ENCODE measurements around the gene MBNL2. TPM values are rescaled to one million over a fixed set of nuclear protein-coding genes. Genes with fewer than 3 reads are reported as not detected.

MBNL2 gene
- total RNA-seq, 1 experiment from 2014 or later = 0.85 TPM

DNA sequence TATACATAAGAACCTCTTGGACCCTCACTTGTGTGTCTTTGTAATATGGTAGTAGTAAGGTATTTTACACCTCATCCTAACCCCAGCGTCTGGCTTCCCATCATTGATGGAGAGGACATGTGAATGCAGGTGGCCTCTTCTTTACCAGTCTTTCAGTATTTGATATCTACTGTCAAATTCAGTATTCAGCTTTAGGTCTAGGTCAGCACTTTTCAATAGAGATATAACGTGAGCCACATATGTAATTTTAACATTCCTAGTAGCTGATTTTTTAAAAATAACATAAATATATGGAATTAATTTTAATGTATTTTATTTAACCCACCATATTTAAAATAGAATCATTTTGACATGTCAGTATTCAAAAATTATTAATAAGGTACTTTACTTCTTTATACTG lies 214.7 kb downstream of the MBNL2 start (continued):
- TF ChIP-seq, protein P1, sequence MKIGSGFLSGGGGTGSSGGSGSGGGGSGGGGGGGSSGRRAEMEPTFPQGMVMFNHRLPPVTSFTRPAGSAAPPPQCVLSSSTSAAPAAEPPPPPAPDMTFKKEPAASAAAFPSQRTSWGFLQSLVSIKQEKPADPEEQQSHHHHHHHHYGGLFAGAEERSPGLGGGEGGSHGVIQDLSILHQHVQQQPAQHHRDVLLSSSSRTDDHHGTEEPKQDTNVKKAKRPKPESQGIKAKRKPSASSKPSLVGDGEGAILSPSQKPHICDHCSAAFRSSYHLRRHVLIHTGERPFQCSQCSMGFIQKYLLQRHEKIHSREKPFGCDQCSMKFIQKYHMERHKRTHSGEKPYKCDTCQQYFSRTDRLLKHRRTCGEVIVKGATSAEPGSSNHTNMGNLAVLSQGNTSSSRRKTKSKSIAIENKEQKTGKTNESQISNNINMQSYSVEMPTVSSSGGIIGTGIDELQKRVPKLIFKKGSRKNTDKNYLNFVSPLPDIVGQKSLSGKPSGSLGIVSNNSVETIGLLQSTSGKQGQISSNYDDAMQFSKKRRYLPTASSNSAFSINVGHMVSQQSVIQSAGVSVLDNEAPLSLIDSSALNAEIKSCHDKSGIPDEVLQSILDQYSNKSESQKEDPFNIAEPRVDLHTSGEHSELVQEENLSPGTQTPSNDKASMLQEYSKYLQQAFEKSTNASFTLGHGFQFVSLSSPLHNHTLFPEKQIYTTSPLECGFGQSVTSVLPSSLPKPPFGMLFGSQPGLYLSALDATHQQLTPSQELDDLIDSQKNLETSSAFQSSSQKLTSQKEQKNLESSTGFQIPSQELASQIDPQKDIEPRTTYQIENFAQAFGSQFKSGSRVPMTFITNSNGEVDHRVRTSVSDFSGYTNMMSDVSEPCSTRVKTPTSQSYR (CRISPR knock-in tag; IDR thresholded peaks at IDR 0.05) = no peak
- no peak for TF ChIP-seq SMAD4 (CRISPR knock-in tag; IDR thresholded peaks at IDR 0.05)
- TF ChIP-seq, protein P2, sequence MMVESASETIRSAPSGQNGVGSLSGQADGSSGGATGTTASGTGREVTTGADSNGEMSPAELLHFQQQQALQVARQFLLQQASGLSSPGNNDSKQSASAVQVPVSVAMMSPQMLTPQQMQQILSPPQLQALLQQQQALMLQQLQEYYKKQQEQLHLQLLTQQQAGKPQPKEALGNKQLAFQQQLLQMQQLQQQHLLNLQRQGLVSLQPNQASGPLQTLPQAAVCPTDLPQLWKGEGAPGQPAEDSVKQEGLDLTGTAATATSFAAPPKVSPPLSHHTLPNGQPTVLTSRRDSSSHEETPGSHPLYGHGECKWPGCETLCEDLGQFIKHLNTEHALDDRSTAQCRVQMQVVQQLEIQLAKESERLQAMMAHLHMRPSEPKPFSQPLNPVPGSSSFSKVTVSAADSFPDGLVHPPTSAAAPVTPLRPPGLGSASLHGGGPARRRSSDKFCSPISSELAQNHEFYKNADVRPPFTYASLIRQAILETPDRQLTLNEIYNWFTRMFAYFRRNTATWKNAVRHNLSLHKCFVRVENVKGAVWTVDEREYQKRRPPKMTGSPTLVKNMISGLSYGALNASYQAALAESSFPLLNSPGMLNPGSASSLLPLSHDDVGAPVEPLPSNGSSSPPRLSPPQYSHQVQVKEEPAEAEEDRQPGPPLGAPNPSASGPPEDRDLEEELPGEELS (CRISPR knock-in tag; IDR thresholded peaks at IDR 0.05) = no peak
- no peak for TF ChIP-seq FOXP1 (CRISPR knock-in tag; IDR thresholded peaks at IDR 0.05; ENCODE audit: borderline replicate concordance)
- TF ChIP-seq, protein P3, sequence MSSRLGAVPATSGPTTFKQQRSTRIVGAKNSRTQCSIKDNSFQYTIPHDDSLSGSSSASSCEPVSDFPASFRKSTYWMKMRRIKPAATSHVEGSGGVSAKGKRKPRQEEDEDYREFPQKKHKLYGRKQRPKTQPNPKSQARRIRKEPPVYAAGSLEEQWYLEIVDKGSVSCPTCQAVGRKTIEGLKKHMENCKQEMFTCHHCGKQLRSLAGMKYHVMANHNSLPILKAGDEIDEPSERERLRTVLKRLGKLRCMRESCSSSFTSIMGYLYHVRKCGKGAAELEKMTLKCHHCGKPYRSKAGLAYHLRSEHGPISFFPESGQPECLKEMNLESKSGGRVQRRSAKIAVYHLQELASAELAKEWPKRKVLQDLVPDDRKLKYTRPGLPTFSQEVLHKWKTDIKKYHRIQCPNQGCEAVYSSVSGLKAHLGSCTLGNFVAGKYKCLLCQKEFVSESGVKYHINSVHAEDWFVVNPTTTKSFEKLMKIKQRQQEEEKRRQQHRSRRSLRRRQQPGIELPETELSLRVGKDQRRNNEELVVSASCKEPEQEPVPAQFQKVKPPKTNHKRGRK (CRISPR knock-in tag; IDR thresholded peaks at IDR 0.05; ENCODE audit: borderline replicate concordance) = no peak
- TF ChIP-seq ZNF423 (CRISPR knock-in tag; IDR thresholded peaks at IDR 0.05) = no peak
- TF ChIP-seq, protein P4, sequence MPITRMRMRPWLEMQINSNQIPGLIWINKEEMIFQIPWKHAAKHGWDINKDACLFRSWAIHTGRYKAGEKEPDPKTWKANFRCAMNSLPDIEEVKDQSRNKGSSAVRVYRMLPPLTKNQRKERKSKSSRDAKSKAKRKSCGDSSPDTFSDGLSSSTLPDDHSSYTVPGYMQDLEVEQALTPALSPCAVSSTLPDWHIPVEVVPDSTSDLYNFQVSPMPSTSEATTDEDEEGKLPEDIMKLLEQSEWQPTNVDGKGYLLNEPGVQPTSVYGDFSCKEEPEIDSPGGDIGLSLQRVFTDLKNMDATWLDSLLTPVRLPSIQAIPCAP (CRISPR knock-in tag; IDR thresholded peaks at IDR 0.05) = no peak

DNA sequence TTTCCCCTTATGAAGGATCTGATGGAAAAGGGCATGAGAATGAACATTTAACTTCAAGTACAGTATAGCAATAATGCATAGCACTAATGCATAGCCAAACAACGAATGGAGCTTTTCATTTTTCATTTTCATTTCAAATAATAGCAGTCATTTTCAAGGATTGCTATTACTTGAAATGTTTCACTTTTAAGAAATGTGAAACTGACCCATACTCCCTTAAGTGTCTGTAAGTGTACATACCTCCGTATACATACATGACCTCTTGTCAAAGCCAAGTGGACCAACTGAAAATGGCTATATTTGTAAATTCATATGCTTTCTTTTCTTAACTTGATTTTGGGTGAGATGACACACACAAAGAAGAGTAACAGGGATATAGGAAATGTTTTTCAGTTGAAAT lies 215.6 kb downstream of the MBNL2 start:
- DNase-seq (ENCODE audit: low spot score) = no peak
- peaks cover 15% of the 10 kb centered on the region for H3K4me1 Mint-ChIP-seq
- ATAC-seq = no peak
- no peaks in the 10 kb centered on the region for H3K27me3 Mint-ChIP-seq (ENCODE audit: low read depth)
- ChIA-PET CTCF (no interaction called here), POLR2A (no interaction called here)
- no peak overlapping the region for H3K4me3 Mint-ChIP-seq
- H3K9me3 Mint-ChIP-seq = no peaks in the 10 kb centered on the region
- H3K36me3 Mint-ChIP-seq = 0 out of 2 replicates have a peak, but pooled peaks cover 4% of the 10 kb centered on the region
- H3K27ac Mint-ChIP-seq = no peak overlapping the region
- TF ChIP-seq FOXK1 (CRISPR knock-in tag; IDR thresholded peaks at IDR 0.05) (no peak), SMAD4 (CRISPR knock-in tag; IDR thresholded peaks at IDR 0.05) (no peak)
- TF ChIP-seq, protein P5, sequence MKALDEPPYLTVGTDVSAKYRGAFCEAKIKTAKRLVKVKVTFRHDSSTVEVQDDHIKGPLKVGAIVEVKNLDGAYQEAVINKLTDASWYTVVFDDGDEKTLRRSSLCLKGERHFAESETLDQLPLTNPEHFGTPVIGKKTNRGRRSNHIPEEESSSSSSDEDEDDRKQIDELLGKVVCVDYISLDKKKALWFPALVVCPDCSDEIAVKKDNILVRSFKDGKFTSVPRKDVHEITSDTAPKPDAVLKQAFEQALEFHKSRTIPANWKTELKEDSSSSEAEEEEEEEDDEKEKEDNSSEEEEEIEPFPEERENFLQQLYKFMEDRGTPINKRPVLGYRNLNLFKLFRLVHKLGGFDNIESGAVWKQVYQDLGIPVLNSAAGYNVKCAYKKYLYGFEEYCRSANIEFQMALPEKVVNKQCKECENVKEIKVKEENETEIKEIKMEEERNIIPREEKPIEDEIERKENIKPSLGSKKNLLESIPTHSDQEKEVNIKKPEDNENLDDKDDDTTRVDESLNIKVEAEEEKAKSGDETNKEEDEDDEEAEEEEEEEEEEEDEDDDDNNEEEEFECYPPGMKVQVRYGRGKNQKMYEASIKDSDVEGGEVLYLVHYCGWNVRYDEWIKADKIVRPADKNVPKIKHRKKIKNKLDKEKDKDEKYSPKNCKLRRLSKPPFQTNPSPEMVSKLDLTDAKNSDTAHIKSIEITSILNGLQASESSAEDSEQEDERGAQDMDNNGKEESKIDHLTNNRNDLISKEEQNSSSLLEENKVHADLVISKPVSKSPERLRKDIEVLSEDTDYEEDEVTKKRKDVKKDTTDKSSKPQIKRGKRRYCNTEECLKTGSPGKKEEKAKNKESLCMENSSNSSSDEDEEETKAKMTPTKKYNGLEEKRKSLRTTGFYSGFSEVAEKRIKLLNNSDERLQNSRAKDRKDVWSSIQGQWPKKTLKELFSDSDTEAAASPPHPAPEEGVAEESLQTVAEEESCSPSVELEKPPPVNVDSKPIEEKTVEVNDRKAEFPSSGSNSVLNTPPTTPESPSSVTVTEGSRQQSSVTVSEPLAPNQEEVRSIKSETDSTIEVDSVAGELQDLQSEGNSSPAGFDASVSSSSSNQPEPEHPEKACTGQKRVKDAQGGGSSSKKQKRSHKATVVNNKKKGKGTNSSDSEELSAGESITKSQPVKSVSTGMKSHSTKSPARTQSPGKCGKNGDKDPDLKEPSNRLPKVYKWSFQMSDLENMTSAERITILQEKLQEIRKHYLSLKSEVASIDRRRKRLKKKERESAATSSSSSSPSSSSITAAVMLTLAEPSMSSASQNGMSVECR (CRISPR knock-in tag; IDR thresholded peaks at IDR 0.05; ENCODE audit: borderline replicate concordance) = no peak
- TF ChIP-seq, protein P6, sequence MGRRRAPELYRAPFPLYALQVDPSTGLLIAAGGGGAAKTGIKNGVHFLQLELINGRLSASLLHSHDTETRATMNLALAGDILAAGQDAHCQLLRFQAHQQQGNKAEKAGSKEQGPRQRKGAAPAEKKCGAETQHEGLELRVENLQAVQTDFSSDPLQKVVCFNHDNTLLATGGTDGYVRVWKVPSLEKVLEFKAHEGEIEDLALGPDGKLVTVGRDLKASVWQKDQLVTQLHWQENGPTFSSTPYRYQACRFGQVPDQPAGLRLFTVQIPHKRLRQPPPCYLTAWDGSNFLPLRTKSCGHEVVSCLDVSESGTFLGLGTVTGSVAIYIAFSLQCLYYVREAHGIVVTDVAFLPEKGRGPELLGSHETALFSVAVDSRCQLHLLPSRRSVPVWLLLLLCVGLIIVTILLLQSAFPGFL (CRISPR knock-in tag; IDR thresholded peaks at IDR 0.05; ENCODE audit: borderline replicate concordance) = no peak
- TF ChIP-seq, protein P7, sequence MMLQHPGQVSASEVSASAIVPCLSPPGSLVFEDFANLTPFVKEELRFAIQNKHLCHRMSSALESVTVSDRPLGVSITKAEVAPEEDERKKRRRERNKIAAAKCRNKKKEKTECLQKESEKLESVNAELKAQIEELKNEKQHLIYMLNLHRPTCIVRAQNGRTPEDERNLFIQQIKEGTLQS (CRISPR knock-in tag; conservative IDR thresholded peaks at IDR 0.05) = no peak
- TF ChIP-seq, protein P8, sequence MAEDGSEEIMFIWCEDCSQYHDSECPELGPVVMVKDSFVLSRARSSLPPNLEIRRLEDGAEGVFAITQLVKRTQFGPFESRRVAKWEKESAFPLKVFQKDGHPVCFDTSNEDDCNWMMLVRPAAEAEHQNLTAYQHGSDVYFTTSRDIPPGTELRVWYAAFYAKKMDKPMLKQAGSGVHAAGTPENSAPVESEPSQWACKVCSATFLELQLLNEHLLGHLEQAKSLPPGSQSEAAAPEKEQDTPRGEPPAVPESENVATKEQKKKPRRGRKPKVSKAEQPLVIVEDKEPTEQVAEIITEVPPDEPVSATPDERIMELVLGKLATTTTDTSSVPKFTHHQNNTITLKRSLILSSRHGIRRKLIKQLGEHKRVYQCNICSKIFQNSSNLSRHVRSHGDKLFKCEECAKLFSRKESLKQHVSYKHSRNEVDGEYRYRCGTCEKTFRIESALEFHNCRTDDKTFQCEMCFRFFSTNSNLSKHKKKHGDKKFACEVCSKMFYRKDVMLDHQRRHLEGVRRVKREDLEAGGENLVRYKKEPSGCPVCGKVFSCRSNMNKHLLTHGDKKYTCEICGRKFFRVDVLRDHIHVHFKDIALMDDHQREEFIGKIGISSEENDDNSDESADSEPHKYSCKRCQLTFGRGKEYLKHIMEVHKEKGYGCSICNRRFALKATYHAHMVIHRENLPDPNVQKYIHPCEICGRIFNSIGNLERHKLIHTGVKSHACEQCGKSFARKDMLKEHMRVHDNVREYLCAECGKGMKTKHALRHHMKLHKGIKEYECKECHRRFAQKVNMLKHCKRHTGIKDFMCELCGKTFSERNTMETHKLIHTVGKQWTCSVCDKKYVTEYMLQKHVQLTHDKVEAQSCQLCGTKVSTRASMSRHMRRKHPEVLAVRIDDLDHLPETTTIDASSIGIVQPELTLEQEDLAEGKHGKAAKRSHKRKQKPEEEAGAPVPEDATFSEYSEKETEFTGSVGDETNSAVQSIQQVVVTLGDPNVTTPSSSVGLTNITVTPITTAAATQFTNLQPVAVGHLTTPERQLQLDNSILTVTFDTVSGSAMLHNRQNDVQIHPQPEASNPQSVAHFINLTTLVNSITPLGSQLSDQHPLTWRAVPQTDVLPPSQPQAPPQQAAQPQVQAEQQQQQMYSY (CRISPR knock-in tag; IDR thresholded peaks at IDR 0.05) = no peak
- TF ChIP-seq, protein P9, sequence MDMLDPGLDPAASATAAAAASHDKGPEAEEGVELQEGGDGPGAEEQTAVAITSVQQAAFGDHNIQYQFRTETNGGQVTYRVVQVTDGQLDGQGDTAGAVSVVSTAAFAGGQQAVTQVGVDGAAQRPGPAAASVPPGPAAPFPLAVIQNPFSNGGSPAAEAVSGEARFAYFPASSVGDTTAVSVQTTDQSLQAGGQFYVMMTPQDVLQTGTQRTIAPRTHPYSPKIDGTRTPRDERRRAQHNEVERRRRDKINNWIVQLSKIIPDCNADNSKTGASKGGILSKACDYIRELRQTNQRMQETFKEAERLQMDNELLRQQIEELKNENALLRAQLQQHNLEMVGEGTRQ (CRISPR knock-in tag; IDR thresholded peaks at IDR 0.05) = no peak
- TF ChIP-seq, protein P10, sequence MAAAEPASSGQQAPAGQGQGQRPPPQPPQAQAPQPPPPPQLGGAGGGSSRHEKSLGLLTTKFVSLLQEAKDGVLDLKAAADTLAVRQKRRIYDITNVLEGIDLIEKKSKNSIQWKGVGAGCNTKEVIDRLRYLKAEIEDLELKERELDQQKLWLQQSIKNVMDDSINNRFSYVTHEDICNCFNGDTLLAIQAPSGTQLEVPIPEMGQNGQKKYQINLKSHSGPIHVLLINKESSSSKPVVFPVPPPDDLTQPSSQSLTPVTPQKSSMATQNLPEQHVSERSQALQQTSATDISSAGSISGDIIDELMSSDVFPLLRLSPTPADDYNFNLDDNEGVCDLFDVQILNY (CRISPR knock-in tag; IDR thresholded peaks at IDR 0.05) = no peak
